T-helper 2 cell treated with Interferon-gamma antibody and Interleukin-4, amounts not matched to agents 5 μg/mL and 100 μg/mL, for 36 hours (primary cell): ENCODE measurements around the gene FASN.
A peak's percentile ranks its signal among the peaks of the same experiment; 100 is the strongest.

Source experiments
- DNase-seq: peaks from one replicate; pipeline ENCODE4 v3.0.0; 2021; ENCODE audit warnings: low spot score
- H3K27ac Mint-ChIP-seq: one replicate; pipeline ENCODE4 v1.8.0; 2021; ENCODE audit warnings: mild to moderate bottlenecking, mixed read lengths
- H3K27me3 Mint-ChIP-seq: one replicate; pipeline ENCODE4 v1.8.0; 2021; ENCODE audit warnings: low read depth, mixed read lengths
- H3K36me3 Mint-ChIP-seq: one replicate; pipeline ENCODE4 v1.8.0; 2021; ENCODE audit warnings: low read depth, mixed read lengths
- H3K4me1 Mint-ChIP-seq: one replicate; pipeline ENCODE4 v1.8.0; 2021; ENCODE audit warnings: low read depth, mixed read lengths
- H3K4me3 Mint-ChIP-seq: one replicate; pipeline ENCODE4 v1.8.0; 2022; ENCODE audit warnings: mild to moderate bottlenecking, moderate library complexity, mixed read lengths
- H3K9me3 Mint-ChIP-seq: one replicate; pipeline ENCODE4 v1.8.0; 2021; ENCODE audit warnings: mixed read lengths

The FASN gene

GRCh38 chr17:82059272-82060000, 38.6 kb downstream of the FASN start:
- Mint-ChIP-seq H3K4me1 (peaks cover 1% of the 10 kb centered on the region), H3K27me3 (no peaks in the 10 kb centered on the region), H3K36me3 (peaks cover 21% of the 10 kb centered on the region), H3K27ac (no peak overlapping the region), H3K9me3 (no peaks in the 10 kb centered on the region), H3K4me3 (no peak overlapping the region)
- DNase-seq, result no peak

- H3K4me3 Mint-ChIP-seq, result no peak overlapping the region
- no peaks in the 10 kb centered on the region for H3K27me3 Mint-ChIP-seq
- H3K4me1 Mint-ChIP-seq, result no peaks in the 10 kb centered on the region
- peaks cover 21% of the 10 kb centered on the region for H3K36me3 Mint-ChIP-seq
- no peaks in the 10 kb centered on the region for H3K9me3 Mint-ChIP-seq
- no peak overlapping the region for H3K27ac Mint-ChIP-seq
- DNase-seq, result no peak
These were observed 39.2 kb downstream of the FASN start for GRCh38 chr17:82058855-82059249.

- Mint-ChIP-seq H3K4me3 (no peak overlapping the region), H3K27ac (no peak overlapping the region), H3K27me3 (no peaks in the 10 kb centered on the region), H3K36me3 (peaks cover 21% of the 10 kb centered on the region), H3K9me3 (no peaks in the 10 kb centered on the region), H3K4me1 (peaks cover 2% of the 10 kb centered on the region)
- DNase-seq, result no peak
These were observed 39.7 kb downstream of the FASN start for GRCh38 chr17:82058230-82058854.

GRCh38 chr17:82056729-82057621, 41.1 kb downstream of the FASN start:
- Mint-ChIP-seq H3K27me3 (no peaks in the 10 kb centered on the region), H3K4me1 (peaks cover 3% of the 10 kb centered on the region), H3K27ac (no peak overlapping the region), H3K4me3 (no peak overlapping the region), H3K9me3 (no peaks in the 10 kb centered on the region), H3K36me3 (peaks cover 22% of the 10 kb centered on the region)
- no peak for DNase-seq

- H3K9me3 Mint-ChIP-seq, result no peaks in the 10 kb centered on the region
- peaks cover 3% of the 10 kb centered on the region for H3K4me1 Mint-ChIP-seq
- no peak for DNase-seq
- no peak overlapping the region for H3K27ac Mint-ChIP-seq
- H3K36me3 Mint-ChIP-seq, result peaks cover 22% of the 10 kb centered on the region
- H3K4me3 Mint-ChIP-seq, result no peak overlapping the region
- no peaks in the 10 kb centered on the region for H3K27me3 Mint-ChIP-seq
These were observed 41.9 kb downstream of the FASN start for GRCh38 chr17:82055965-82056728.

- Mint-ChIP-seq H3K4me3 (no peak overlapping the region), H3K9me3 (no peaks in the 10 kb centered on the region), H3K4me1 (peaks cover 3% of the 10 kb centered on the region), H3K36me3 (peaks cover 22% of the 10 kb centered on the region), H3K27ac (no peak overlapping the region), H3K27me3 (no peaks in the 10 kb centered on the region)
- DNase-seq, result no peak
These were observed 42.7 kb downstream of the FASN start for GRCh38 chr17:82055023-82055964.

- Mint-ChIP-seq H3K36me3 (peaks cover 18% of the 10 kb centered on the region), H3K4me1 (peaks cover 3% of the 10 kb centered on the region), H3K4me3 (no peak overlapping the region), H3K27me3 (no peaks in the 10 kb centered on the region), H3K27ac (no peak overlapping the region), H3K9me3 (no peaks in the 10 kb centered on the region)
- no peak for DNase-seq
These were observed 43.5 kb downstream of the FASN start for GRCh38 chr17:82054351-82055022.

- peak overlapping the region; percentile 79 for H3K4me3 Mint-ChIP-seq
- no peaks in the 10 kb centered on the region for H3K9me3 Mint-ChIP-seq
- no peak for DNase-seq
- no peaks in the 10 kb centered on the region for H3K27me3 Mint-ChIP-seq
- peaks cover 3% of the 10 kb centered on the region for H3K4me1 Mint-ChIP-seq
- H3K36me3 Mint-ChIP-seq, result peaks cover 18% of the 10 kb centered on the region
- H3K27ac Mint-ChIP-seq, result no peak overlapping the region
These were observed 44.3 kb downstream of the FASN start for GRCh38 chr17:82053556-82054263.

- H3K27ac Mint-ChIP-seq, result no peak overlapping the region
- no peak for DNase-seq
- H3K4me3 Mint-ChIP-seq, result peak overlapping the region; percentile 79
- H3K4me1 Mint-ChIP-seq, result peaks cover 3% of the 10 kb centered on the region
- no peaks in the 10 kb centered on the region for H3K9me3 Mint-ChIP-seq
- H3K27me3 Mint-ChIP-seq, result no peaks in the 10 kb centered on the region
- peaks cover 18% of the 10 kb centered on the region for H3K36me3 Mint-ChIP-seq
These were observed 44.9 kb downstream of the FASN start for GRCh38 chr17:82053130-82053529.

GRCh38 chr17:82052638-82053059, 45.4 kb downstream of the FASN start:
- no peak for DNase-seq
- H3K36me3 Mint-ChIP-seq, result peaks cover 14% of the 10 kb centered on the region
- peak overlapping the region; percentile 36 for H3K27ac Mint-ChIP-seq
- H3K9me3 Mint-ChIP-seq, result no peaks in the 10 kb centered on the region
- H3K4me3 Mint-ChIP-seq, result peak overlapping the region; percentile 79
- H3K4me1 Mint-ChIP-seq, result peaks cover 3% of the 10 kb centered on the region
- H3K27me3 Mint-ChIP-seq, result no peaks in the 10 kb centered on the region

GRCh38 chr17:82051776-82052637, 46.0 kb downstream of the FASN start, which contains the start of the genes GPS1 and RFNG:
TSS of gene GPS1 (plus strand) at chr17:82051898. CDS start at chr17:82051932, 34 bp downstream.
TSS of gene RFNG (minus strand) at chr17:82051811. CDS start at chr17:82051766, 45 bp downstream.
- Mint-ChIP-seq H3K4me1 (peaks cover 3% of the 10 kb centered on the region), H3K36me3 (peaks cover 13% of the 10 kb centered on the region), H3K27ac (peak within 1 kb of the TSS; percentile 91), H3K27me3 (no peaks in the 10 kb centered on the region), H3K9me3 (no peaks in the 10 kb centered on the region), H3K4me3 (peak within 1 kb of the TSS; percentile 89)
- peak; percentile 79 for DNase-seq
